Natural killer cell treated with Interleukin-12 subunit alpha and Interleukin-12 subunit beta and Interleukin-15 and Interleukin-18, amount 100 ng/mL, for 72 hours (primary cell): ENCODE results near the gene PLXNA4. TPM values are rescaled to one million over a fixed set of nuclear protein-coding genes. Genes with fewer than 3 reads are reported as not detected.
A peak's percentile ranks its signal among the peaks of the same experiment; 100 is the strongest.

Experiments
- ATAC-seq, 2 donors: fragments of 150-1000 bp; cut with Tn5 transposase in 1 of 2; sonication (Bioruptor Pico), chemical (Tn5 transposase) in 1 of 2; 2 replicates each; pipeline ENCODE4 v1.10.0; 2021
- DNase-seq: peaks from one replicate; pipeline ENCODE4 v3.0.0; 2022; ENCODE audit warnings: low spot score
- H3K27ac Mint-ChIP-seq, 2 donors: 1 replicate in 1 of 2; 2 replicates in 1 of 2; pipeline ENCODE4 v1.8.0; 2022; ENCODE audit warnings: mixed read lengths in 2 of 2, mild to moderate bottlenecking in 1 of 2, moderate library complexity in 1 of 2
- H3K27me3 Mint-ChIP-seq, 2 donors: 1 replicate in 1 of 2; 2 replicates in 1 of 2; pipeline ENCODE4 v1.8.0; 2022; ENCODE audit warnings: mixed read lengths in 2 of 2
- H3K36me3 Mint-ChIP-seq: one replicate; pipeline ENCODE4 v1.8.0; 2022; ENCODE audit warnings: mixed read lengths
- H3K4me1 Mint-ChIP-seq, 2 donors: 1 replicate in 1 of 2; 2 replicates in 1 of 2; pipeline ENCODE4 v1.8.0; 2022; ENCODE audit warnings: low read depth in 2 of 2, mixed read lengths in 2 of 2, mild to moderate bottlenecking in 1 of 2
- H3K4me3 Mint-ChIP-seq: one replicate; pipeline ENCODE4 v1.8.0; 2022; ENCODE audit warnings: mixed read lengths
- H3K9me3 Mint-ChIP-seq: 2 replicates; pipeline ENCODE4 v1.8.0; 2022; ENCODE audit warnings: mixed read lengths
- total RNA-seq, 2 donors: library from RNA; stranded (reverse); gene quantifications; one replicate each; pipeline ENCODE4 v1.2.3, GENCODE V29; 2022

Gene PLXNA4
- total RNA-seq, 2 donors from 2014 or later: 0.14 to 0.21 TPM

GRCh38 chr7:132364226-132364625, 212.0 kb downstream of the PLXNA4 start:
- no peak for DNase-seq
- no peaks in the 10 kb centered on the region for H3K9me3 Mint-ChIP-seq
- peaks cover 0 to 3% of the 10 kb centered on the region in 2 donors for H3K4me1 Mint-ChIP-seq
- no peak overlapping the region for H3K27ac Mint-ChIP-seq
- H3K36me3 Mint-ChIP-seq: no peaks in the 10 kb centered on the region
- H3K4me3 Mint-ChIP-seq: no peak overlapping the region
- H3K27me3 Mint-ChIP-seq: peaks cover 20 to 32% of the 10 kb centered on the region in 2 donors
- ATAC-seq: no peak

GRCh38 chr7:132362059-132362458, 214.2 kb downstream of the PLXNA4 start:
- ATAC-seq: no peak
- Mint-ChIP-seq H3K27ac (no peak overlapping the region), H3K27me3 (peaks cover 14 to 17% of the 10 kb centered on the region in 2 donors), H3K9me3 (no peaks in the 10 kb centered on the region), H3K36me3 (no peaks in the 10 kb centered on the region), H3K4me3 (no peak overlapping the region), H3K4me1 (no peaks in the 10 kb centered on the region)
- no peak for DNase-seq

GRCh38 chr7:132361146-132361545, 215.1 kb downstream of the PLXNA4 start:
- Mint-ChIP-seq H3K4me3 (no peak overlapping the region), H3K36me3 (no peaks in the 10 kb centered on the region), H3K27me3 (peaks cover 16 to 20% of the 10 kb centered on the region in 2 donors), H3K4me1 (no peaks in the 10 kb centered on the region), H3K9me3 (no peaks in the 10 kb centered on the region), H3K27ac (no peak overlapping the region)
- ATAC-seq (no peak), DNase-seq (no peak)

GRCh38 chr7:132359743-132360142, 216.5 kb downstream of the PLXNA4 start:
- H3K4me3 Mint-ChIP-seq: no peak overlapping the region
- DNase-seq (no peak), ATAC-seq (no peak)
- H3K27me3 Mint-ChIP-seq: peaks cover 16 to 30% of the 10 kb centered on the region in 2 donors
- H3K9me3 Mint-ChIP-seq: no peaks in the 10 kb centered on the region
- H3K4me1 Mint-ChIP-seq: no peaks in the 10 kb centered on the region
- no peaks in the 10 kb centered on the region for H3K36me3 Mint-ChIP-seq
- H3K27ac Mint-ChIP-seq: no peak overlapping the region

GRCh38 chr7:132355048-132355447, 221.2 kb downstream of the PLXNA4 start:
- Mint-ChIP-seq H3K9me3 (no peaks in the 10 kb centered on the region), H3K27me3 (peaks cover 25 to 29% of the 10 kb centered on the region in 2 donors), H3K4me3 (no peak overlapping the region), H3K36me3 (no peaks in the 10 kb centered on the region), H3K4me1 (no peaks in the 10 kb centered on the region), H3K27ac (no peak overlapping the region)
- ATAC-seq (no peak), DNase-seq (no peak)

GRCh38 chr7:132354527-132354926, 221.7 kb downstream of the PLXNA4 start:
- no peak overlapping the region for H3K4me3 Mint-ChIP-seq
- ATAC-seq: no peak
- H3K27ac Mint-ChIP-seq: no peak overlapping the region
- H3K4me1 Mint-ChIP-seq: no peaks in the 10 kb centered on the region
- no peaks in the 10 kb centered on the region for H3K36me3 Mint-ChIP-seq
- no peak for DNase-seq
- peaks cover 27 to 34% of the 10 kb centered on the region in 2 donors for H3K27me3 Mint-ChIP-seq
- no peaks in the 10 kb centered on the region for H3K9me3 Mint-ChIP-seq

- Mint-ChIP-seq H3K27me3 (peaks cover 27 to 36% of the 10 kb centered on the region in 2 donors), H3K27ac (no peak overlapping the region), H3K9me3 (no peaks in the 10 kb centered on the region), H3K4me3 (no peak overlapping the region), H3K36me3 (no peaks in the 10 kb centered on the region), H3K4me1 (no peaks in the 10 kb centered on the region)
- ATAC-seq (no peak), DNase-seq (no peak)
Observed at GRCh38 chr7:132353936-132354335, 222.3 kb downstream of the PLXNA4 start.

GRCh38 chr7:132352800-132353199, 223.5 kb downstream of the PLXNA4 start:
- no peaks in the 10 kb centered on the region for H3K36me3 Mint-ChIP-seq
- H3K9me3 Mint-ChIP-seq: no peaks in the 10 kb centered on the region
- peaks cover 29 to 42% of the 10 kb centered on the region in 2 donors for H3K27me3 Mint-ChIP-seq

GRCh38 chr7:132351954-132352499, 224.2 kb downstream of the PLXNA4 start:
- Mint-ChIP-seq H3K9me3 (no peaks in the 10 kb centered on the region), H3K27ac (no peak overlapping the region), H3K4me1 (no peaks in the 10 kb centered on the region), H3K36me3 (no peaks in the 10 kb centered on the region), H3K4me3 (no peak overlapping the region), H3K27me3 (peaks cover 28 to 50% of the 10 kb centered on the region in 2 donors)
- peak in 1 of 2 donors; percentile 20 for ATAC-seq
- DNase-seq: no peak

More at GRCh38 chr7:132352800-132353199, 223.5 kb downstream of the PLXNA4 start:
- Mint-ChIP-seq H3K4me3 (no peak overlapping the region), H3K4me1 (no peaks in the 10 kb centered on the region), H3K27ac (no peak overlapping the region)
- ATAC-seq (no peak), DNase-seq (no peak)

GRCh38 chr7:132350741-132351140, 225.5 kb downstream of the PLXNA4 start:
- no peak overlapping the region for H3K4me3 Mint-ChIP-seq
- no peaks in the 10 kb centered on the region for H3K36me3 Mint-ChIP-seq
- H3K9me3 Mint-ChIP-seq: no peaks in the 10 kb centered on the region
- ATAC-seq: no peak
- DNase-seq: no peak
- no peaks in the 10 kb centered on the region for H3K4me1 Mint-ChIP-seq
- H3K27ac Mint-ChIP-seq: no peak overlapping the region
- H3K27me3 Mint-ChIP-seq: peaks cover 30 to 50% of the 10 kb centered on the region in 2 donors

GRCh38 chr7:132349075-132349474, 227.2 kb downstream of the PLXNA4 start:
- Mint-ChIP-seq H3K4me3 (no peak overlapping the region), H3K36me3 (no peaks in the 10 kb centered on the region), H3K4me1 (no peaks in the 10 kb centered on the region)

GRCh38 chr7:132348341-132348740, 227.9 kb downstream of the PLXNA4 start:
- no peak for ATAC-seq
- Mint-ChIP-seq H3K4me1 (no peaks in the 10 kb centered on the region), H3K27me3 (peaks cover 27 to 54% of the 10 kb centered on the region in 2 donors), H3K9me3 (no peaks in the 10 kb centered on the region), H3K27ac (no peak overlapping the region), H3K36me3 (no peaks in the 10 kb centered on the region), H3K4me3 (no peak overlapping the region)
- no peak for DNase-seq

More at GRCh38 chr7:132349075-132349474, 227.2 kb downstream of the PLXNA4 start:
- peaks cover 30 to 54% of the 10 kb centered on the region in 2 donors for H3K27me3 Mint-ChIP-seq
- H3K9me3 Mint-ChIP-seq: no peaks in the 10 kb centered on the region
- no peak for DNase-seq
- ATAC-seq: no peak
- H3K27ac Mint-ChIP-seq: no peak overlapping the region

- DNase-seq: no peak
- H3K27me3 Mint-ChIP-seq: peaks cover 25 to 50% of the 10 kb centered on the region in 2 donors
- ATAC-seq: no peak
- no peak overlapping the region for H3K4me3 Mint-ChIP-seq
- H3K27ac Mint-ChIP-seq: no peak overlapping the region
- H3K9me3 Mint-ChIP-seq: no peaks in the 10 kb centered on the region
- no peaks in the 10 kb centered on the region for H3K4me1 Mint-ChIP-seq
- H3K36me3 Mint-ChIP-seq: no peaks in the 10 kb centered on the region
Observed at GRCh38 chr7:132347858-132348257, 228.4 kb downstream of the PLXNA4 start.

- Mint-ChIP-seq H3K36me3 (no peaks in the 10 kb centered on the region), H3K4me3 (no peak overlapping the region), H3K27ac (no peak overlapping the region), H3K9me3 (no peaks in the 10 kb centered on the region), H3K4me1 (no peaks in the 10 kb centered on the region), H3K27me3 (peaks cover 24 to 44% of the 10 kb centered on the region in 2 donors)
- no peak for ATAC-seq
- no peak for DNase-seq
Observed at GRCh38 chr7:132347123-132347522, 229.1 kb downstream of the PLXNA4 start.
